NCI-H460 (cell line): ENCODE measurements around the gene RASSF8. TPM values are rescaled to one million over a fixed set of nuclear protein-coding genes. Genes with fewer than 3 reads are reported as not detected.
A peak's percentile ranks its signal among the peaks of the same experiment; 100 is the strongest.

ENCODE experiments used
- DNase-seq: peaks from one replicate; pipeline ENCODE4 v3.0.0-alpha.2; 2016; ENCODE audit warnings: low read depth; ENCODE audit errors: extremely low read depth
- total RNA-seq: library from RNA; depleted of rRNA; stranded (reverse); fragments of >200 nt; shearing (Covaris generic); gene quantifications from 2 replicates; pipeline ENCODE4 v1.2.3, GENCODE V29; 2014

RASSF8 gene
- total RNA-seq, 1 experiment from 2014 or later, result 116 TPM

DNA sequence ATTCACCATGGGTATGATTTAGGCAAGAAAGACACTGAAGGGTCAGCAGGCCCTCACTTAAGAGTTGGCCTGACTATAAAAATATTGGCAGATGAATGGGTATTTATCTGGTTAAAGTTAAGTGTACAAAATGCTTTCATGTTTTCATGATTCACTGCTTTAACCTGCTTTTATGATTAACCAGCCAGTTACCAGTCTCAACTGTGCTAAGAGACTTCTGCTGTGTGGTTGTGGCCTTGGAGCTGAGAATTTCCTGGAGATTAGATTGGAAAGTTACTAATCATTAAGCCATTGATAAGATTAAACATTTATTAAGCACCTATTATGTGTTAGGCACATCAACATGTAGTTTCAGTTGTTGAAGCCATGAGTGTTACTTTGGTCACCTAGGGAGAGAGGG, 68.9 kb downstream of the RASSF8 start:
- DNase-seq, result no peak

GRCh38 chr12:26028953-26029735, 70.7 kb downstream of the RASSF8 start:
- DNase-seq, result no peak

GRCh38 chr12:26029736-26030022, 71.2 kb downstream of the RASSF8 start:
- no peak for DNase-seq

- DNase-seq, result no peak
Observed at GRCh38 chr12:26030371-26030770, 71.9 kb downstream of the RASSF8 start.

DNA sequence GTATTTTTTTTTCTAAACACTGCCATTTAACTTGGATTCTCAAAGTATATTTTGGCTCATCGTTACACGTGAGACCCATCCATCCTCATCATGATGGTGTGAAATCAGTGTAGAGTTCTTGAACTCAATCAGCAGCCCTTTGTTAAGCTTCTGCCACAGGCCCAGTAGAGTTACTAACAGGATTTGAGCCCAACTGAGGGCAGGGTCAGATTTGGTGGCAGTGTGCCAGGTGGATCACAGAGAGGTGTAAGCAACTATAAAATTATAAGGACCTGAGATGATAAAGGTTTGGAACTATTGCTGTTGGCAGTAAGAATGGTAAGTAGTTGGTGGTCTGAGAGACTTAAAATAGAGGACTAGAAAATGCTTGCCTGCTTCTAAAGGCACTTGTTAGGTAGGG, 72.8 kb downstream of the RASSF8 start:
- no peak for DNase-seq

DNA sequence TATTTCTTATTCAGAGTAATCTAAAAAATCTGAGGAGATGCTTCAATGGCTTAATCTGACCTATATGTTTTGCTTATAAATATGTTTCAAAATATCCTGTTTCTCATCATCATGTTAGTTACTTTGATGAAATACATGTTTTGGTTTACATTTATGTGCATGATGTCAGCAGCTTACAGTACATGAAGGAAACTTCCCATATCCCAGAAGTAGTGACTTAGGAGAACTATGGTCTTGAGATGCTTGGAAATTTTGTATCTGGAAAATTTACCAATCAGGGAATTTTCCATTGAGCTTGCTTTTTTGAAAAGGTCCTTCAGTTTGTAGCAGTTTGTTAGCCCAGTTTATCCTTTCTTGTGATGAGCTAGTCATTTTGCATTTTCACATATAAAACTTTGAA, 73.3 kb downstream of the RASSF8 start:
- DNase-seq, result peak; percentile 67

DNA sequence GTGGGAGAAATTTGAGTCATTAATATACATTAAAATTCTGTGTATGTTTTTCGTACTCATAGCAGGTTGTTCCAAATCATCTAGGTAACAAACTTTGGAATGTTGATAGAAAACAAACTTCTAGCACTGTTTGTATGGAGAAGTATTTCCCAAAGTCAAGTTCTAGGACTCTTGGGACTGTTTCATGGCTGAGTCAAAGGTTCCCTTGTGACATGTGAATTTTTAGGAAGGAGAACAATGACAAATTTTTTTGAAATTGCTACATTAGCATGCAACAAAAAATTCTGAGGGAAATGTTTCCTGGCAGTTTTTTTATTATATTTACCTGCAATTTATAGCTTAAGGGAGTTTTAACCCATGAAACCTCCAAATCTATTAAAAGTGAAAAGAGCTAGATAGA, 73.8 kb downstream of the RASSF8 start:
- no peak for DNase-seq

- peak; percentile 89 for DNase-seq
Observed at GRCh38 chr12:26032719-26033241, 74.3 kb downstream of the RASSF8 start.

DNA sequence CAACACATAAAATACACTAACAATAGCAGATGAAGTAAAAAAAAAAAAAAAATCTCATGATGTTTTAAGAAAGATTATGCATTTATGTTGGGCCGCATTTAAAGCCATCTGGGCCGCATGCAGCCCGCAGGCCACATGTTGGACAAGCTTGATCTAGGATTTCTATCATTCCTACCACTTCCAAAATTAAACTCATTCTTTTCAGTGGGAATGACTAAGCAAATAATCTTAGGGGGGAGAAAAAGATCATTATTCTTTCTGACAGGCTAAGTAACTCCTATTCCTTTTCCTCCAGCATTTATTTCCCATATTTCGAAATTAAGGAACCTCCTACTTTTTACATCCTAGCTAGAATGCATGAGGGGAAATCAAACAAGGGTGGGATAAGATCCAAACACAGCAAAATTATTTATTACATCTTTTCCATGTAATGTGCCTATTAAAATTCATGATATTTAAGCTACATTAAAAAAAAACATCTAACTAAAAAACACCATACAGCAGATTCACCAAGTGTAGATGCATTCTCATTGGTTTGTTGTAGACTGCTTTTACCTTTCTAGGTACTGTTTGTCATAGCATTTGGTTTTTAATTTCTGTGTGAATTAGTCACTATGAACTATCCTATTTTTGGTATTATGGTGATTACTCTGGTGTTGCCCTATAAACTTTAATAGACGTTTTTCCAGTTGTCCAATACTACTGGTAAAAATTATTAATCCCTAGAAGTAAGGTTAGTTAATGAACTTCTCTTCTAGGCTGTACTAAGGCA, 76.1 kb downstream of the RASSF8 start:
- DNase-seq, result peak; percentile 80

- DNase-seq, result no peak
Observed at GRCh38 chr12:26036877-26037276, 78.4 kb downstream of the RASSF8 start.

DNA sequence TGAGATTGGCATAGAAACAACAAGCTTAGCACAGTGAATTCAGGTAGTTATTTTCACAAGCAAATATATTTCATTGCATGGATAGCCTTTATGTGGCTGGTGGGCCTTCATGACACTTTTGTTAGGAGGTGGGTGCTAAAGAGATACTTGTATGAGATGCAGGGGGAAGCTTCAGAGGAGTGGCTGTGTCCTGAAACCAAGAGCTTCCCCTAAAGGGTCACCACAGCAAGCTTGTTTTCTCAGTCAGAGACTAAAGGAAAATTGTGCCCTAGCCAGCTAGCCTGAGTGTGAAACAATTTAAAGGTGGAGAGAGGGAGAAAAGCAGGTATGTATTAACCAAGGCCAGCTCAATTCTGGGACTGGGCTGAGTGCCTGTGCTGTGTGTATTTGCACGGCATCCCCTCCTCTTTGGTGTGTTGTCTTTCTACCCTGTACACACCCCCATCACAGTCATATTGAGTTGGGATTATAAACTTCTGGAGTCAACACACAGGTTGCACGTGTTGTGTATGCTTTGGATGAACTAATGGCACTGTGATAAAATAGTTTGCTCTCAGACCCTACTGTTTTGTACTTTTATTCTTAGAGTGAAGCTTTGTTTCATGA, 79.2 kb downstream of the RASSF8 start:
- no peak for DNase-seq

GRCh38 chr12:26042645-26043044, 84.2 kb downstream of the RASSF8 start:
- no peak for DNase-seq

- DNase-seq, result no peak
Observed at GRCh38 chr12:26043135-26044006, 84.9 kb downstream of the RASSF8 start.

- DNase-seq, result no peak
Observed at GRCh38 chr12:26044007-26044394, 85.5 kb downstream of the RASSF8 start.

- no peak for DNase-seq
Observed at GRCh38 chr12:26044592-26044991, 86.1 kb downstream of the RASSF8 start.

DNA sequence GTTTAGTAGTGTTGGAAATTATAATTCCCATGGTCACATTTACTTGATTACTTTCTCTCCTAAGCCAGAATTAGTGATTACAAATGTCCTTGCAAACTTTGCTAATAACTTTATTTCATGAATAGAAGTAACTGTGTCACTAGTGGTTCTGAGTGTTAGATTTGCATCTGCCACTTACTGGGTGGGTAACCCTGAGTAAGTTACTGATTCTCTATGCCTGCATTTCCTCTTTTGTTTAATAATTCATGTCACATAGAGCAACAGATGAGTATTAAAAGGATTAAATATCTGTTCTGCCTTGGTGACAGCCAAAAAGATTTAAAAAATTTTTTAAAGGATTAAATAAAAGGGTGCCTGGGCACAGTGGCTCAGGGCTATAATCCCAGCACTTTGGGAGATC, 87.7 kb downstream of the RASSF8 start:
- DNase-seq, result no peak

GRCh38 chr12:26046906-26047305, 88.4 kb downstream of the RASSF8 start:
- DNase-seq, result no peak

DNA sequence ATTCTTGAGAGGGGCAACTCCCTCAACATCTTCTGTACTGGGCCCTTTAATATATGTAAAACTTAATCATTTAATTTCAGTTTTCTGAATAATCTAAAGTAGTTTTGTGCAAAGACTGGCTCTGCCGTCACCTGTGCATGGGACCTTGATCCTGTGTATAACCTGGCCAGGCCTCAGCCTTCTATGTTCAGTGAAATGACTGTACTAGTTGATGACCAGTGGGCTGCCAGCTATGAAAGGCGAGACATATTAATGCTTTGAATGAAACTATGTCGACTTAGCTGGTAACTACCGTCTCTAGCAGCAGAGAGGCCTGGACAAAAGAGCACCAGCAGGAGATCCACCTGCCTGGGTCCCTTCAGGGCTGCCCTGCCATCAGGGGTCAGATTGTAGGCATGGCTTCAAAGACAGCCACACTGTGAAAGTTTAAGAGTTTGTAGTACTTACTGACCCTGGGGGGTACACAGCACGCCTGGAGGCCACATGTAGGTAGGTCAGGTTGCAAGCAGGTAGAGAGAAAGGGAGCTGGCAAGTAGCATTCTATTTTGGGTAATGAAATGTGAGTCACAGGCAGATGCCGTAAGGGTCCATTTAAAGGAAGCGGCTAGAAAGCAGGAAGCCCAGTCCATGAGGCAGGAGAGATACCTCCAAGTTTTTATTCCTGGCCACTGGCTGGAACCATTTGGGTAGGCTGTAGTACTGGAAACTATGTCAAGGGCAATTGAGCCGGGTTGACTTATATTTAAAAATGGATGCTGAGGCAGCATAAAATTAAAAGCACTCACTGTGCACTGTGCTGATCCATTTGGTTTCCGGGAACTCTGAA, 89.1 kb downstream of the RASSF8 start:
- DNase-seq, result no peak

DNA sequence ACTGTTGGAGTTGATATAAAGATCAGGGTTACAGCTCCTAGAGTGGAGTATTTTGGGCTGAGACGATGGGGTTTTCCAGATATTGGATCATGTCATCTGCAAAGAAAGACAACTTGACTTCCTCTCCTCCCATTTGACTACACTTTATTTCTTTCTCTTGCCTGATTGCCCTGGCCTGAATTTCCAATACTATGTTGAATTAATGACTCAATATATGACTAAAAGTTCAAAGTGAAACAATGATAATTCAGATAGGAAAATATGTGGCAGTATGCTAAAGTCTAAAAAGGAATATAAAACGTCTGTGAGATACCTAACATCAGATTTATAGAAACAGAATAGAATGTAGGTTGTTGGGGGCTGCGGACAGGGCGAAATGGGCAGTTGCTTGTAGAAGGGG, 94.2 kb downstream of the RASSF8 start:
- no peak for DNase-seq

GRCh38 chr12:26054383-26054782, 95.9 kb downstream of the RASSF8 start:
- DNase-seq, result no peak
